HG03097 (cell line): Measurements from ENCODE around the gene FAM3D.
"Not testable (repeated sequence)": the region's sequence is repeated elsewhere in the genome, so short reads cannot be mapped to it uniquely, and the experiment has no call there.

Experiments used
- ATAC-seq: cut with Tn5 transposase; IDR thresholded peaks from one replicate; pipeline ENCODE4 v1.9.1; 2021; ENCODE audit not compliant: unreplicated experiment, low FRiP score

Gene FAM3D

DNA sequence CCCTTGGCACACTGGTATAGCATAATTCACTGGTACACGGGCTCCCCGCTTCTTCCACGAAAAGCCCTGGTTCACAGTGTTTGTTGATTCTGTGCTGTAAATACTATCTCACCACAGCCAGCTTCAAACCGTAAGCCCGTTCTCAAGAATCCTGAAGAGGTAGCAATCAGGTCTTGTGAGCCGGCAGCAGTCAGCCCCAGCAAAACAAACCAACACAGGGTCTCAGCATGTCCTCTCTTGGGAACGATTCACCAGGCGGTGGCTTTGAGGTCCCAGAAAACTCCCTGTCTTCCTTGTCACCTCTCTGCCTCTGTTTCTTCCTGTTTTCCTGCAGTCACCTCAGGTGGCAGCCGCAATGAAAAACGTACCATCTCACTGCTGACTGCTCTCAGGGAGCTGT, 19.1 kb upstream of the FAM3D start:
- ATAC-seq = no peak

DNA sequence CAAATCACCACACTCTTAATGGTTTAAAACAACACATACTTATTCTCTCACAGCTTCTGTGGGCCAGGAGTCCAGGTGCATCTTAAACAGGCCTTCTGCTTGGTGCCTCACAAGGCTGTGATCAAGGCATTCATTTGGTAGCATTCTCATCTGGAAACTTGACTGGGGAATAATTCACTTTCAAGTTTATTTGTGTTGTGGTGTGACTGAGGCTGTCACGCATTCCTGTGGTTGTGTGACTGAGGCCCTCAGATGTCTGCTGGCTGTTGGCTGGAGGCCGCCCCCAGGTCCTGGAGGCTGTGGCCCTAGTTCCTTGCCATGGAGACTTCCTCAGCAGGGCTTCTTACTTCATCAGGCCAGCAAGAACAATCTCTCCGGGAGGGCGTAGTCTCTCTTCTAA, 16.9 kb upstream of the FAM3D start:
- no peak for ATAC-seq

DNA sequence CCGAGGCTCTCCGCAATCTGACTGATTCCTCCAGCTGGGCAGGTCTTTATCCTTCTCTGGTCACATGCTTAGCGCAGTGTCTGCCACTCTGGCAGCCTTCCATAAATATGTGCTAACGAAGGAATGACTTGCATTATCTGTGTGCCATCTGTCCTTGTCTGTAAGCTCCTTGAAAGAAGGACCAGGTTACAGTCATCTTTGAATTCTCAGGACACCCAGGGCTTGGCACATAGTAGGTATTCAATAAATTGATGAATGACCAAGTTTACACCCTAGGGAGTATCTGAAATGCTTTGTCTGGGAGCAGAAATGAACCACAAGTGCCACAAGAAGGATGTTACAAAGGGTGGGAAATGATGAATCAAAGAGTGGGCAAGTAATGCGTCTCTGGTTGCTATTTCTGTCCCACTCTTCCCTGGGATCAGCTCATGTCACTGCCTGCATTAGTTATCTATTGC, 16.5 kb upstream of the FAM3D start:
- no peak for ATAC-seq

DNA sequence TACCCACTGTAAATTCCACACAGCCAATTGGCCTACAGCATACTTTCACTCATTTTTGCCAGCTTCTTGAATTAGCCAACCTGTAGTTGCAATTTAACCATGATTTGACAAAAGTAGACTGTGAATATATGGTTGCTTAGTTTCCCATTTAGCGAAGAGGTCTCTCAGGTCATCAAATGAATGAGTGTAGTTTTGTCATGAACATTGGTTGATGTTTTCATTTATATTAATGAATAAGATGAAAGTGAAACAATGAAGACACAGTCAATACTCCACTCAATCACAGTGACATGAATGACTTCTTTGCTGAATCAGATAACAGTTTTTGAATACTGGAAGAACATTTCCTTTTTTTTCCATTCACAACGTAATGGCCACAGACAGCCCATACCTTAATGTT, 15.3 kb upstream of the FAM3D start:
- ATAC-seq = no peak

DNA sequence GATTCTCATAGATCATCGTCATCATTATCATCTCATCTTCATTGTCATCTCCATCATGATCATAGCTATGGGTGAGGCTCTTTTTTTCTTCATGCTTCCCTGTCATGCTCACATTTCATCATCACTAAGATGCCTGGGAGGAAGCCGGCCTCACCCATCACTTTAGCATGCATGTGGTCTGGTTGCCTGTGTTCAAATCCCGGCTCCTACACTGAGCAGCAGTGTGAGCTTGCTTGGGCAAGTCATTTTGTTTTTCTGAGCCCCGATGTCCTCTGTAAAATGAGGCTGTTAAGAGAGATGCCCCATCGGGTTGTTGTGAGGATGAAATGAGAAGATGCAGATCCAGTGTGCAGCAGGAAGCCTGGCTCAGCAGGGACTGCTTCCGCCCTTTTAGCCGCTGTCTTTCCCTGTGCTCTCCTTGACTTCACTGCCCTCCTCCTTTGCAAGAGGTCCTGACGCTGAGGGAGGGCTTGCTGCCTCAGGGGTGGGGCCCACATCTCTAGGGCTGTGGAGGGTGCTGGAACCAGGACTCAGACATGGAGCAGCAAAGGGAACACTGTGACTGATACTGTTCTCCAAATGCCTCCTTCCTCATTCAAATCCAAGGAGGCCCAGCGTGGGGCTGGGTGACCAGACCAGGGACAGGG, 14.4 kb upstream of the FAM3D start:
- no peak for ATAC-seq

DNA sequence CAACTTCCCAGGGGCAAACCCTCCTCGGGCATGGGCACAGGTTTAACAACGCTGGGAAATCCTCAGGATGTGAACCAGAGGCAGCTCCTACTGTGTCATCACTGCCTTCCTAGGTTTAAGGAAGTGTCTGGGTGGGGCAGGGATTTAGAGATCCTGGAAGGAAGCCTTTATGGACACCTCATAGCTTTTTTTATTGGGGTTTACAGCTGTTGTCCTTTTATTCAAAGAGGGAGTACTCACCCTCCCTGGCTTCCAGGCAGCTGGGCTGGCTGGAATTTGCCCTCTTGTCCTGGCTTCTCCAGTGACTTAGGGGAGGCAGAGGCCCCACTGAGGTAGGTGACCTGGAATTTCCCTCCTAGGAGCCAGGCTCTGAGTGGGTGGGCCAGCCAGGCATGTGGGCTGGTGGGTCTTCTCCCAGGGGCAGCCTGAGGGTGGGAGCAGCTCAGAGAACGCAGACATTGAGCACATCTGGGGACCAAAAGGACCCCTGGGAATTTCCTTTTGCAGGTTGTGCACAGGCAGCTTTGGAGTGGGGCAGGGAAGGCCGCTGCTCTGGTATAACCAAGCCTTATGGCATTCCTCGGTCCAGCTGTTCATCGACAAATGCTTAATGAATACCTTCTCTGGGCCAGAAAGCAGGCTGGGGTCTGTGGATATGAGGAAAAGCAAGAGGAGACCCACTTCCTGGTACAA, 13.5 kb upstream of the FAM3D start:
- no peak for ATAC-seq

DNA sequence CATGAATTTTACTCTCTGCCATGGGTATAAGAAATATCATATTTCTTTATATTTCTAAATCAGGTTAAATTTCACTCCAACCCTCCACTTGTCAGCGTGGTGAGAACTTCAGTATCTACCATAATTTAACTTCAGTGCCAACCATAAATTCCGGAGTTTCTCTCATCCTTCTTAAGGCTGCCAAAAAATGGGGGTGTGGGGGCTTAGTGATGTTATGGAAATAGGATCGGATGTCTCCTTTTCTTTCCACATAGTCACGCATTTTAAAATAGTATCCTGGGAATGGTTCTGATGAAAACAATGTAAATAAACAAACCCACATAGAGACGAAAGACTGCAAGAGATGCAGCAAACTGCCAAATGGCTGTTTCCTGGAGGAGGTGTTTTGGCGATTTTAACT, 12.9 kb upstream of the FAM3D start:
- ATAC-seq = no peak

DNA sequence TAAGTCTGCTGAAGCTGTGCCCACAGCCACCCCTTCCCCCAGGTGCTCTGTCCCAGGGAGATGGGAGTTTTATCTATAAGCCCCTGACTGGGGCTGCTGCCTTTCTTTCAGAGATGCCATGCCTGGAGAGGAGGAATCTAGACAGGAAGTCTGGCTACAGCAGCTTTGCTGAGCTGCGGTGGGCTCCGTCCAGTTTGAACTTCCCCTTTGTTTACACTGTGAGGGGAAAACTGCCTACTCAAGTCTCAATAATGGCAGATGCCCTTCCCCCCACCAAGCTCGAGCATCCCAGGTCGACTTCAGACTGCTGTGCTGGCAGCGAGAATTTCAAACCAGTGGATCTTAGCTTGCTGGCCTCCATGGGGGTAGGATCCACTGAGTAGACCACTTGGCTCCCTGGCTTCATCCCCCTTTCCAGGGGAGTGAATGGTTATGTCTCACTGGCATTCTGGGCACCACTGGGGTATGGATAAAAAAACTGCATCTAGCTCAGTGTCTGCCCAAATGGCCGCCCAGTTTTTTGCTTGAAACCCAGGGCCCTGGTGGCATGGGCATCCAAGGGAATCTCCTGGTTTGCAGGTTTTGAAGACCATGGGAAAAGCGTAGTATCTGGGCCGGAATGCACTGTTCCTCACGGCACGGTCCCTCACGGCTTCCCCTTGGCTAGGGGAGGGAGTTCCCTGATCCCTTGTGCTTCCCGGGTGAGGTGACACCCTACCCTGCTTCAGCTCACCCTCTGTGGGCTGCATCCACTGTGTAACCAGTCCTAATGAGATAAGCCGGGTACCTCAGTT, 11.8 kb upstream of the FAM3D start:
- ATAC-seq = not testable (repeated sequence)

DNA sequence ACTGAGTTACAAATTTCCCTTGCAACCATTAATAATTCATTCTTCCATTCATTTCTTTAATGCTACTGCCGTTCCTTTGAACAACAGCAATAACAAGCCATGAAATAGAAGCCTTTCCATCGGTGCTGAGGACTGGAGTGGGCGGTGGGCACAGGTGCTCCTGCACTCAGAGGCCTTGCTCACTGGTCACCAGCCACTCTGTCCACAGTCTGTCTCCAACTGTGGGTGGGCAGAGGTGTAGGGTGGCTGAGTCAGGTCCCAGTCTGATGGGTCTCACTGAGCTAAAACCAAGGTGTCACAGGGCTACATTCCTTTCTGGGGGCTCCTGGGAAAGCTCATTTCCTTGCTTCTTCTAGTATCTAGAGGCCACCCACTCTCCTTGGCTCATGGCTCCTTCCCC, 6.3 kb upstream of the FAM3D start:
- no peak for ATAC-seq

DNA sequence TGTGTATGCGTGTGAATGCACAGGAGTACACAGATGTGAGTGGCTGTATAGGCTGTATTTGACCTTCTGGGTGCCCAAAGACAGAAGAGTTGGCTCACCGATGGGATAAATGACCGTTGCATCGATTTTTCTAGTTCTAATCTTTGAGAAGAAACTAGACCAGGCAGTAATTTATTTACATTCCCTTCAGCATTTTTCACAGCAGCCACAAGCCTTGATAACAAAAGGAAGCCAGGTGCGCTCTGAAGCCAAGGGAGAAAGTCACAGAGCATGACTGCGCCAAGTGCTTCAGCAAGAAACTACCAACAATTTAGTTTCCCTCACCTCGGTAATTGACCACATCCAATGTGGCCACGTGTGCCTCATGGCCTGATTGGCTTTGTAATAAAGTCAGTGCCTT, 5.9 kb upstream of the FAM3D start:
- no peak for ATAC-seq

DNA sequence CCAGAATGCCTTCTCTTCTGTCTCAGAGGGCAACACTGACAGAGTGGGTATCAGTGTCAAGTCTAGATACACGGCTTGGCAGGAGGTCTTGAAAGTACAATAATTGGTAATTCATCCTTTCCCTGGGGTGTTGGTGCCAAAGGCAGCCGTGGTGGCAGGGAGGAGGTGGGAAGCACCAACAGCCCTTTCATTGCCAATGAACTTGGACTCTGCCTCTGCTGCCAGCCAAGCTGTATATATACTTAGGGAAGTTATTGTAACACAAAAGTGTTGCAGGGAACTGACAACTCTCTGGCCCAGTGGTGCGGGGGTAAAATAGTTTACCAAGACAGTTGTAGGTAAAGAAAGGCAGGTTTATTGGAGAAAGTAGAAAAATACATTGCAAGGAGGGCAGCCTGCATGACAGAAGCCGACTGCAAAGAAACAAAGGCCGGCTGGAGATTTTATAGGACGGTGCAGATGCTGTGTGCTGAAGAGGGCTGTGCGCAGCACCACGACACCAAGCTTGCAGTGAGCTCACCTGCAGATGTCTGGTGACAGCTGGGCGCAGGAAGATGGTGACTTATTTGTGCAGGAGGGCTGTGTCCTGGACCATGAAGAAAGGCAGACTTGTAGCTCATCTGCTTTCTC, 4.0 kb upstream of the FAM3D start:
- no peak for ATAC-seq

DNA sequence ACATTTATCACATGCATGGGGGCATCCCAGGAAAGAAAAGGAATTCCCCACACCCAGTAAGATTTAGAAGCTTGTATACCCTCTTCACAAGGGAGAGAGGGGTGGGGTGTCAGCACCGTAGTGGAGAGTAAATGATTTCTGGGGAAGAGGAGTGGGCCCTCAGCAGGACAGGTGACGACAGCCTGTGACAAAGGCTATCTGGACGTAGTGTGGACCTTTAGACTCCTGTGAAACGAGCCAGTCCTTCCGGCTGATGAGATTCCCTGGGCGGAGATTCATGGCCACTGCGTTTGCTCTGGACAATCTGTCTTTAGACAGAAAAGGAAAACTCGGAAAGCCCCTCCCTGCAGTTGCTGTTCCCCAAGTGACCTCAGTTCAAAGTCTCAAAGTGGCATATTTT, 1.7 kb upstream of the FAM3D start:
- no peak for ATAC-seq

DNA sequence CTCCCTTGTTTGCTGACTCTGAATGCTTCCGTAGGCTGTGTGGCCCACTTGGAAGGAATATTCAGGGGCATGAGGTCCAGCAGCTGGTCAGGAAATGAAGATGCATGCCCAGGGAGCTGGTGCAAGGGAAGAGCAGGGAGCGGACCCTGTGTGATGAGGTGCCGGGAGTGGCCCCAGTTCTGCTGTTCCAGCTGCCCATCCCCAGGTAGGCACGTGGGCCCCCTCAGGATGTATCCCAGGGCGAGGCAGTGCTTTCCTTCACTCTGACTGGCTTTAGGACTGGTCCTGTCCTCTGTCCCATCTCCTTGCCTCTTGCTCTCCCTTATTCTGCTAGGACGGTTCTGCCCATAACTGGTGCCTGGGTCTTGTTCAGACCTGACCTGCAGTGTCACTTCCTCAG, 1.1 kb upstream of the FAM3D start:
- no peak for ATAC-seq

DNA sequence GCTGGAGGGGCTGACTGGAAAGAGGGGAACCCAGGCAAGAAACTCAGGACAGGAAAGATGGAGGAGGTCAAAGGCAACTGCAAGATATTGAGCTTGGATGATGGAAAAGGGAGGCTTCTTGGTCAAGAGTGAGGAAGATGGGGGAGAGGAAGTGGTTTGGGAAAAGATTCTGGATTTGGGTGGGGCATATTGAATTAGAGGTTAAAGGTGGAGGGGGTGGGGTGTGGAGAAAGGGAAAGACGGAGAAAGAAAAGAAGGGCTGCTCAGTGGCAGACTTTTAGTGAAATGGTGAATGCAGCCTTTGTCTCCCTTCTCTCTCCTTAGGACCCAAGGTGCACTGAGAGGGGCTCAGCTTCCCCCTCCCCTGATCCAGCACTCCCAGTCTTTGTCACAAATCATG, 655 bp upstream of the FAM3D start:
- no peak for ATAC-seq

DNA sequence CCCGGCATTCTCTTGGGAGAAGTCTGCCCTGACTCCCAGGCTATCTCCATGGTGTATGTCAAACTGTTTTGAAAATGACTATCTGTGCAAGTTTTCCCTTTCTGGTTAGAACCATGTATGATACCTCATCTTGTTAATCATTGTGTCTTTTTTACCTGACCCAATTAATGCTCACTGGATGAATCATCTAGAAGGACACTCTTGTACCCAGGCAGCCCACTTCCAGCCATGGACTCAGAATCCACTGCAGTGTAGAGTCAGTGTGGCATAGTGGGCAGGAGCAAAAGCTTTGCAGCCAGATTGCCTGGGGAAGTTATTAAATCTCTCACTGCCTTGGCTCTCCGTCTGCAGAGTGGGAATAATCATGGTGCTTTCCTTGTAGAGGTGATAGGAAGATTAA, 1.2 kb downstream of the FAM3D start:
- ATAC-seq = no peak

DNA sequence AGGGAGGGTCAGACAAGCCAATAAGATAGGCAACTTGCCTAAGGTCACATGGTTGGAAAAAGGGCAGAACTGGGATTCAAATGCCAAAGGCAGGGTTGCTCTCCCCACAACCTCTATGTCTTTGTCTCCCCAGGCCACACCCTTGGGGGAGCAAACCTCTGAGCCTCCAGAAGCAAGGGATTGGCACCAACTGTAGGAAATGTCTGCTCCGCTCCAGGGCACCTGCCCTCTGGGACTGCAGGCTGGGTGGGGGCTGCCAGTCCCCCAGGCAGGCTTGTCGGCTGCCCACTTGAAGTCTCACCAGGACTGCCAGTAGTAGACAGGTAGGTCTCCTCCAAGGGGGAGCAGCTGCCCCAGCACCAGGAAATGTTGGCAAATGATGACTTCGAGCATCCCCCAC, 2.0 kb downstream of the FAM3D start:
- no peak for ATAC-seq

DNA sequence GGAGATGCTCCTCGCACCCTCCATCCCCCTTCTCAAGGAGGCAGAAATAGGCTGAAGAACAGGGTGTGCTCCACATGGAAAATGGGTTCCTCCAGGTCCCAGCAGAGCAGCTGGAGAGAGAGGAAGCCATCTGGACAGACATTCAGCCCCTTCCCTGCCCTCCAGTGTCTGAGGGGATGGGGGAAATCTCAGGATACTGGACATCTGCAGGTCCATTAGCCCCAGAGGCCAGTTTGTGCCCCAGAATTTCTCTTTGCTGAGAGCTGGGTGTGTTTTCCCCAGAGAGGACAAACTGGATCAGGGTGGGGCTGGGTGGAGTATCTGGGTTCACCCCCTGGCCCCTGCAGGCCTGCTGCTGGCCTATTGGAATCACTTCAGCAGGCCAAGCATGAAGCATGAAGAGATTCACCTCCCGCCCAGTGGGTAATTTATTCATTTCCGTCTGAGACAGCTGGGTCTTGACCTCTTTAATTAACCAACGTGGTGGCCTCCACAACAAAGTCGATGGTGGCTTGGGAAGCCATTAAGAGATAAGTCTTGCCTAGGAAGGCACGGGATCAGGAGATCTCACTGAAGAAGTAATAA, 4.6 kb downstream of the FAM3D start:
- no peak for ATAC-seq

DNA sequence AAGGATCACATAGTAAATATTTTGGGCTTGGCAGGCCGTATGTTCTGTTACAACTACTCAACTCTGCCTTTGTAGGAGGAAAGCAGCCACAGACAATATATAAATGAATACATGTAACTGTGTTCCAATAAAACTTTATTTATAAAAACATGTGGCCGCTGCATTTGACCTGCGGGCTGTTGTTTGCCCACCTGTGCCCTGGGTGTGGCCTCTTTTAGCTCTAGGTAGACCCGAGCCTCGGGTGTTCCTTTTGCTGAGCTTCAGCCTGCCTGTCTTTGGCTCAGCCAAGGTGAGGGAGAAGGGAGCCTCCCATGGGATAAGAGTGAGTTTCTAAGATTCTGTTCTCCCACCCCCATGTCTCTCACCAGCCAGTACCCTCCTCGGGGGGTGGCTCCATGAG, 5.6 kb downstream of the FAM3D start:
- no peak for ATAC-seq

DNA sequence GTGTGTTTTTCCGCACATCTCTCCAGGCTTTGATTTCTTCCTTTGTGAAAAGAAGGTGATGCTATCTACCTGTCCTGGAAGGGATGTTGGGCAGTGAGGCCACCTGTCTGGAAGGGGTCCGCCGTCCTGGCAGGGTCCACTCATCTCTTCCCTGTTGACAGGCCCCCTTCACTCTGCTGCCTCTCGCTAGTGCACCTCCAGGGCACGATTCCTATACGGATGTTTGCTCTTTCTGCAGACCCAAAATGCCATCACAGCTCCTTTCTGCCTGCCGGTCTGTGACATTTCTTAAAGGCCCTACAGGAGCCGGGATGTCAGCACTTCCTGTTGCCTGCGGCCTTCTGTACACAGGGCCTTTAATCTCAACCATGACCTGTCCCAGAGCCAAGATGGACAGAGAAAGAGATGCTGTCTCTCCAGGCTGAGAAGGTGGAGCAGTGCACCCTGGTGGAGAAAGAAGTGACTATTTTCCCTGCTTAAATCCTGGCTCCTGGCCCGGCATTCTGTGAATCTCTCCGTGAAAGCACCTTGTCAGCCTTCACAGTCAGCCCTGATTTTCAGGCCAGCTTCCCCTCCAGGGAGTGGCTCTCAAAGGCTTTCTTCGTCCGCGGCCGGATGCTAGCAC, 7.4 kb downstream of the FAM3D start:
- ATAC-seq = no peak

DNA sequence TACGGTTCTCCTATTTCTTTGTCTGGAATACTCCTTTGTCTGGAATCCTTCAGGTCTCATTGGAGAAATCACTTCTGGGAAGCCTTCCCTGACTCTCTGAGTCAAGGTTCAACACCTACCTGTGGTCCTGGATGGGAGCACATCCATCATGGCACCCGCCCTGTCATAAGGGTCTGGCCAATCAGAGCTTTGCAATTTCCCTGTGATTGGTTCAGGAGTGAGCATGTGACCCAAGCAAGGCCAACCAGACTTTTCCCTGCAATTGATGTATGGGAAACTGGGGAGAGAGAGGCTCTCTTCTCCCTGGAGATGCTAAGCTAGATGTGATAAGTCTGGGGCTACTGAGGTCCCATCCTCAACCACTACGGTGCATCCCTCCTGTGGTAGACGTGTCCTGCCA, 8.1 kb downstream of the FAM3D start:
- ATAC-seq = no peak
